ENCODE results near the gene FAM124A. TPM values are rescaled to one million over a fixed set of nuclear protein-coding genes. Genes with fewer than 3 reads are reported as not detected.
A peak's percentile ranks its signal among the peaks of the same experiment; 100 is the strongest.

Gene FAM124A
- total RNA-seq = 1.5 and 1.6 TPM in 2 replicates
- long read RNA-seq = 0 reads

DNA sequence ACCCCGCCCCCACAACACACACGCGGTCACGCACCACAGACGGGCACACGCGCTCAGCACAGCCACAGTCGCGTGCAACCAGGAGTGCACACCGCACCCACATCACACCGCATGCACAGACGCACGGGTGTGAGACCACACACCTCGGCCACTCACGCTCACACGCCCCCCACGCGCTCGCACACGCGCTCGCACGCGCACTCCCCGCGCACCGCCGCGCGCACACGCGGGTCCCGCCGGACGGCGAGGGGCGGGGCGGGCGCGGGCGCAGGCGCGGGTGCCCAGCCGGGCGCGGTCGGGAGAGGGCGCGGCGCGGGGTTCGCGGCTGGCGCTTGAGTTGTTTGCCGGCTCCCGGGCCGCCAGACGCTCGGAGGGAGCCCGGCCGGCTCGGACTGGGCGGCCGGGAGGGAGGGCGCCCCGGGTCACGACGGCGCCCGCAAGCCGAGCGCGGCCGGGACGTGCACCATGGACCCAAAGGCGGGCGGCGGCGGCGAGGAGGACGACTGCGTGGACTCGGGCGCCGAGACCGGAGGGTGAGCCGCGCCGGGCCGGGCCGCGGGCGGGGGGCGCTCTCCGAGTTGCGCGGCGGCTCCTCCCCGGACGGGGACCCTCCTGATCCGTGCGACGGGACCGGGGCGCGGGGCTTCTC lies at the start of gene FAM124A:
TSS of gene FAM124A (plus strand) at position 362 of the 649 bp plus-strand sequence. CDS start at position 466, 104 bp downstream.
- TF ChIP-seq CTCF (IDR thresholded peaks at IDR 0.05; ENCODE audit: unreplicated experiment) = peak; percentile 48
- peak within 1 kb of the TSS; percentile 79 for H3K4me3 Mint-ChIP-seq (ENCODE audit: low read depth)
- peaks cover 3% of the 10 kb centered on the region for H3K4me1 Mint-ChIP-seq (ENCODE audit: low read depth)
- no peaks in the 10 kb centered on the region for H3K9me3 Mint-ChIP-seq (ENCODE audit: low read depth)
- no peak within 1 kb of the TSS for H3K27ac Mint-ChIP-seq
- peaks cover 53% of the 10 kb centered on the region for H3K27me3 Mint-ChIP-seq
- peak; percentile 54 for DNase-seq (ENCODE audit: low spot score, unreplicated experiment)
- H3K36me3 Mint-ChIP-seq (ENCODE audit: insufficient read depth) = no peaks in the 10 kb centered on the region

GRCh38 chr13:51175021-51175420 lies 47.2 kb upstream of the FAM124A start:
- Mint-ChIP-seq H3K36me3 (ENCODE audit: insufficient read depth) (no peaks in the 10 kb centered on the region), H3K4me1 (ENCODE audit: low read depth) (peaks cover 8% of the 10 kb centered on the region)

GRCh38 chr13:51175639-51176038 lies 46.6 kb upstream of the FAM124A start:
- no peaks in the 10 kb centered on the region for H3K36me3 Mint-ChIP-seq (ENCODE audit: insufficient read depth)

More at GRCh38 chr13:51175021-51175420, 47.2 kb upstream of the FAM124A start:
- Mint-ChIP-seq H3K9me3 (ENCODE audit: low read depth) (no peaks in the 10 kb centered on the region), H3K27me3 (peaks cover 52% of the 10 kb centered on the region), H3K4me3 (ENCODE audit: low read depth) (no peak overlapping the region), H3K27ac (no peak overlapping the region)
- TF ChIP-seq CTCF (IDR thresholded peaks at IDR 0.05; ENCODE audit: unreplicated experiment) = no peak
- no peak for DNase-seq (ENCODE audit: low spot score, unreplicated experiment)

DNA sequence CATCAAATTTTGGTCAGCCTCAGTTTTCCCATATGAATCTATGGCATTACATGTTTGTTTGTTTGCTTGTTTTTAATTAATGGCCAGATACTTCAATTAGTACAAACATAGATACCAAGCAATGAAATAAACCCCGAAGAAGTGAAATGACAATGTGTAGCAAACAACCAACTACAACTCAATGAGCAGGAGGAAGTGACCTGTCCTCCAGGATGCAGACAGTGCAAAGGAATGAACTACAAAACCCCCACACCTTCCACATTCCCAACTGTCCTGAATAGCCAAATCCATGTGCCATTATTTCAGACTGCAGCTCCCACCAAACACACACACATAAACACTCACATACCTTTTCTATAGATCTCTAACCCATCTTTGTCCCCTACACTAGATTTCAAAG lies 45.0 kb upstream of the FAM124A start:
- Mint-ChIP-seq H3K4me3 (ENCODE audit: low read depth) (no peak overlapping the region), H3K4me1 (ENCODE audit: low read depth) (peaks cover 5% of the 10 kb centered on the region)

More at GRCh38 chr13:51175639-51176038, 46.6 kb upstream of the FAM124A start:
- no peaks in the 10 kb centered on the region for H3K9me3 Mint-ChIP-seq (ENCODE audit: low read depth)
- no peak for DNase-seq (ENCODE audit: low spot score, unreplicated experiment)
- H3K27me3 Mint-ChIP-seq = peaks cover 46% of the 10 kb centered on the region
- no peak overlapping the region for H3K27ac Mint-ChIP-seq
- H3K4me1 Mint-ChIP-seq (ENCODE audit: low read depth) = peaks cover 8% of the 10 kb centered on the region
- TF ChIP-seq CTCF (IDR thresholded peaks at IDR 0.05; ENCODE audit: unreplicated experiment) = no peak
- no peak overlapping the region for H3K4me3 Mint-ChIP-seq (ENCODE audit: low read depth)

More for the DNA sequence above, 45.0 kb upstream of the FAM124A start:
- H3K27ac Mint-ChIP-seq = no peak overlapping the region
- no peaks in the 10 kb centered on the region for H3K9me3 Mint-ChIP-seq (ENCODE audit: low read depth)
- H3K36me3 Mint-ChIP-seq (ENCODE audit: insufficient read depth) = no peaks in the 10 kb centered on the region
- TF ChIP-seq CTCF (IDR thresholded peaks at IDR 0.05; ENCODE audit: unreplicated experiment) = no peak
- no peak for DNase-seq (ENCODE audit: low spot score, unreplicated experiment)
- peaks cover 34% of the 10 kb centered on the region for H3K27me3 Mint-ChIP-seq

All from progenitor cell of endocrine pancreas (in vitro differentiated cells).